Stomach (tissue), 4 donors: ENCODE data around the gene AZIN2.

Source experiments
- EP300 ChIP-seq: sonication (generic); formaldehyde crosslinking; IDR thresholded peaks from one replicate; pipeline ENCODE4 v1.6.1; 2017; ENCODE audit warnings: antibody characterized with exemption
- POLR2A ChIP-seq, 4 donors: fragments of 450-650 bp; IDR thresholded peaks; one replicate each; pipeline ENCODE4 v1.6.1; 2016; ENCODE audit warnings: antibody characterized with exemption in 4 of 4, control low read depth in 2 of 4, mild to moderate bottlenecking in 1 of 4, moderate library complexity in 1 of 4
- POLR2AphosphoS5 ChIP-seq, 3 donors: sonication (generic); formaldehyde crosslinking; IDR thresholded peaks; one replicate each; pipeline ENCODE4 v1.6.1; 2016; ENCODE audit warnings: antibody characterized with exemption in 3 of 3
- TF ChIP-seq, protein P1 (sequence below), 7 experiments: fragments of 450-650 bp in 4 of 7; fragments of 200-600 bp in 3 of 7; sonication (generic) in 3 of 7; IDR thresholded peaks; one replicate each; pipeline ENCODE4 v1.5.1; 2016 to 2019; ENCODE audit warnings: antibody characterized with exemption in 7 of 7, control low read depth in 2 of 7, mild to moderate bottlenecking in 1 of 7

DNA sequence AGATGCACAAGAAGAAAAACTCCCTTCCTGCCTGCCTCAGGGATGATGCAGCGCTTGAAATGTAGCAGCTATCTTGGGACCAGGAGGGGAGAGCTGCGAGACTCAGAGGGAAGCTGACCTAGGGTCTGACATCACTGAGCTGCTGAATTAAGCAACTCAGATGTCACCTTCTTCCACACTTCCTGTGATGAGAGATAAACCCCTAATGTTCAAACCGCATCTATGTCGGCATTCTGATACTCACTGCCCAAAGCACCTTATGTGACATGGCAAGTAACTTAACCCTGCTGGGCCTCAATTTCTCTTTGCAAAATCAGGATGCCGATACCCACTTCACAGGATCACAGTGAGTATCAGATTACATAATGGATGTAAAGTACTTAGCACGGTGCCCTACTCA, 35.1 kb upstream of the AZIN2 start:
- TF ChIP-seq, protein P1, sequence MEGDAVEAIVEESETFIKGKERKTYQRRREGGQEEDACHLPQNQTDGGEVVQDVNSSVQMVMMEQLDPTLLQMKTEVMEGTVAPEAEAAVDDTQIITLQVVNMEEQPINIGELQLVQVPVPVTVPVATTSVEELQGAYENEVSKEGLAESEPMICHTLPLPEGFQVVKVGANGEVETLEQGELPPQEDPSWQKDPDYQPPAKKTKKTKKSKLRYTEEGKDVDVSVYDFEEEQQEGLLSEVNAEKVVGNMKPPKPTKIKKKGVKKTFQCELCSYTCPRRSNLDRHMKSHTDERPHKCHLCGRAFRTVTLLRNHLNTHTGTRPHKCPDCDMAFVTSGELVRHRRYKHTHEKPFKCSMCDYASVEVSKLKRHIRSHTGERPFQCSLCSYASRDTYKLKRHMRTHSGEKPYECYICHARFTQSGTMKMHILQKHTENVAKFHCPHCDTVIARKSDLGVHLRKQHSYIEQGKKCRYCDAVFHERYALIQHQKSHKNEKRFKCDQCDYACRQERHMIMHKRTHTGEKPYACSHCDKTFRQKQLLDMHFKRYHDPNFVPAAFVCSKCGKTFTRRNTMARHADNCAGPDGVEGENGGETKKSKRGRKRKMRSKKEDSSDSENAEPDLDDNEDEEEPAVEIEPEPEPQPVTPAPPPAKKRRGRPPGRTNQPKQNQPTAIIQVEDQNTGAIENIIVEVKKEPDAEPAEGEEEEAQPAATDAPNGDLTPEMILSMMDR (IDR thresholded peaks at IDR 0.05): no peak
- no peak for TF ChIP-seq POLR2AphosphoS5 (IDR thresholded peaks at IDR 0.05)
- TF ChIP-seq POLR2A (IDR thresholded peaks at IDR 0.05): no peak
- TF ChIP-seq EP300: no peak
